ENCODE results near the gene INF2. TPM values are rescaled to one million over a fixed set of nuclear protein-coding genes. Genes with fewer than 3 reads are reported as not detected.
A peak's percentile ranks its signal among the peaks of the same experiment; 100 is the strongest.

INF2 gene
- polyA plus RNA-seq, result 64.2 TPM
- long read RNA-seq, donor 1, full-length matches to known transcripts, result 4 of 4 reads
- long read RNA-seq, donor 1, partial matches to known transcripts, result 0 of 4 reads
- long read RNA-seq, donor 1, other reads (novel, unspliced or antisense), result 0 of 4 reads
- long read RNA-seq, donor 2, full-length matches to known transcripts, result 3 of 29 reads
- long read RNA-seq, donor 2, partial matches to known transcripts, result 26 of 29 reads
- long read RNA-seq, donor 2, other reads (novel, unspliced or antisense), result 0 of 29 reads
- long read RNA-seq, donor 3, result 0 reads
- long read RNA-seq, donor 4, result 0 reads
- long read RNA-seq, donor 5, full-length matches to known transcripts, result 4 of 18 reads
- long read RNA-seq, donor 5, partial matches to known transcripts, result 14 of 18 reads
- long read RNA-seq, donor 5, other reads (novel, unspliced or antisense), result 0 of 18 reads
- long read RNA-seq, donor 6, full-length matches to known transcripts, result 3 of 23 reads
- long read RNA-seq, donor 6, partial matches to known transcripts, result 20 of 23 reads
- long read RNA-seq, donor 6, other reads (novel, unspliced or antisense), result 0 of 23 reads
- long read RNA-seq, donor 7, full-length matches to known transcripts, result 2 of 17 reads
- long read RNA-seq, donor 7, partial matches to known transcripts, result 15 of 17 reads
- long read RNA-seq, donor 7, other reads (novel, unspliced or antisense), result 0 of 17 reads
- long read RNA-seq, donor 8, partial matches to known transcripts, result 22 of 22 reads
- long read RNA-seq, donor 8, other reads (novel, unspliced or antisense), result 0 of 22 reads
- long read RNA-seq, donor 9, partial matches to known transcripts, result 7 of 8 reads
- long read RNA-seq, donor 9, other reads (novel, unspliced or antisense), result 0 of 8 reads
- long read RNA-seq, donor 10, transcript INF2-204 (5 exons, 1,689 nt), result major isoform, 5 of 23 reads
- long read RNA-seq, donor 10, partial matches to known transcripts, result 18 of 23 reads
- long read RNA-seq, donor 10, other reads (novel, unspliced or antisense), result 0 of 23 reads
- long read RNA-seq, donor 11, partial matches to known transcripts, result 11 of 12 reads
- long read RNA-seq, donor 11, other reads (novel, unspliced or antisense), result 0 of 12 reads

DNA sequence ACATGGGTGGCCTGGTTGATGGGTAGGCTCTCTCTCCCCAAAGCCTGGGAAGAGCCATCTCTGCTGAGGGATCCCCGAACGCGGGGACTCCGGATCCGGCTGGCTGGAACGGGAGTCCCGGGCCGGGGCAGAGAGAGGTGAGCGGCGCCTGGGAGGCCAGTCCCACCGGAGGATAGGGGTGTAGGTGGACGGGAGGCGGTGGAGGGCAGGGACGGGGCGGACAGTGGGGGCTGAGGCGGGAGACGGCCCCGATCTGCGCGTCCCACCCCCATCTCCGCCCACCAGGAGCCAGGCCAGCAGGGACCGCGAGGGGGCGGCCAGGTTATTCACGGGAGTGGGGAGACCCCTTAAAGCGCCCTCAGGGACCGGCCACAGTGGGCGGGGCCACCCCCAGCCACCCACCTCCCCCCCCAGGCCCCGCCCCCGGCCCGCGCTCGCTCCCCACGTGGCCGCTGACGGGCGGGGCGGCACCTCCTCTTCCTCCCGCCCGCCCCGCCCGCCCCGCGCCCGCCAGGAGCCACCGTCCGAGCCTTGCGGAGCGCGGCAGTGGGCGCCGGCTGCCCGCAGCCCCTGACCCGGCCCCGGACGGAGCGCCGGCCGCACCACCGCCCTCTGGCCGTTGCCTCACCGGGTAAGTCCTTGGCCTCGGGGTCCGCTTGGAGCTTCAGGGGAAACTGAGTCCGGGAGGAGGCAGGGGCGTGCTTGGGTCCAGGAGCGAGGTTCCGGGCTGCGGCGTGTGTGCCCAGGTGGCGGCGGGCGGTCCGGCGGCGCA is at the start of gene INF2:
Gene INF2, plus strand, starts transcription at position 510 of the 772 bp plus-strand sequence. CDS start 11,748 bp downstream, outside the sequence.
- Histone ChIP-seq H3K27ac (ENCODE audit: low read length) (peak within 1 kb of the TSS; percentile 98), H3K4me1 (ENCODE audit: control insufficient read depth, insufficient read depth, low read length) (peaks cover 57% of the 10 kb centered on the region), H3K4me3 (ENCODE audit: low read length) (peak within 1 kb of the TSS; percentile 55), H3K36me3 (ENCODE audit: control insufficient read depth, insufficient read depth, low read length) (peaks cover 15% of the 10 kb centered on the region), H3K27me3 (ENCODE audit: control insufficient read depth, insufficient read depth, low read length) (no peaks in the 10 kb centered on the region), H3K9me3 (ENCODE audit: control insufficient read depth, low read depth, low read length) (no peaks in the 10 kb centered on the region)
- no CpG with 5 or more reads among the region's 76 CpGs for WGBS (ENCODE audit: insufficient coverage, low lambda C conversion rate)
- peak in 1 of 2 donors; percentile 75 for DNase-seq

DNA sequence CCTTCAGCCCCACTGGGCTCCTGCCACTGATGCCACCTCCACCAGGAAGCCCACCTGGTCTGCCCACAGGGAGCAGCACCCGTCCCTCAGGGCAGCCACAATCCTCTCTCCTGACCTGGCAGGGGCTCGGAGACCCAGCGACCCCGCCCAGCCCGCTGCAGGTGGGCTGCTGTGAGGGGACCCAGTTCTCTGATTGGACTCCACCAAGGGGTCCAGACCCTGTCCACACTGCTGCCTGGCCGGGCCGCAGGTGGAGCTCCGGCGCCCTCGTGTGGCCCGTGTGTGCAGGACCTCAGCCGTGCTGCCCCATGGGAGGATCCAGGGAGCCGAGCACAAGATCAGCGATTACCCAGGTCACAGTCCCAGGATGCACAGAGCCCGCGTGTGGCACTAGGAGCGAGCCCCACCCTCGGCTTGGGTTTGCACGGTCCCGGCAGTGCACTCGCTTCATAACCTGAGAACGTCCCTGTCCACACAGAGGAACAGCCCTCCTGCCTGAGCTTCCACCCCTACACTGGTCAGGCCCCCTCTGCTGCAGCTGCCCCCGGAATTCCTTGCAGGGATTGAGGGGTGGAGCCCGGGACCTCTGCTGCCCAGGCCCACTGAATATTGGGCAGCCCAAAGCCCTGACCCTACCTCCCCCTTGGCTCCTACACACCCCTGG is 49.4 kb upstream of the INF2 start:
- peak; percentile 72 to 73 for DNase-seq
- H3K4me3 ChIP-seq (ENCODE audit: low read length), result no peak overlapping the region
- H3K9me3 ChIP-seq (ENCODE audit: control insufficient read depth, low read depth, low read length), result no peaks in the 10 kb centered on the region
- peaks cover 23% of the 10 kb centered on the region for H3K27me3 ChIP-seq (ENCODE audit: control insufficient read depth, insufficient read depth, low read length)
- H3K36me3 ChIP-seq (ENCODE audit: control insufficient read depth, insufficient read depth, low read length), result no peaks in the 10 kb centered on the region
- WGBS (ENCODE audit: insufficient coverage, low lambda C conversion rate), result no CpG with 5 or more reads among the region's 24 CpGs
- no peaks in the 10 kb centered on the region for H3K4me1 ChIP-seq (ENCODE audit: control insufficient read depth, insufficient read depth, low read length)
- no peak overlapping the region for H3K27ac ChIP-seq (ENCODE audit: low read length)

DNA sequence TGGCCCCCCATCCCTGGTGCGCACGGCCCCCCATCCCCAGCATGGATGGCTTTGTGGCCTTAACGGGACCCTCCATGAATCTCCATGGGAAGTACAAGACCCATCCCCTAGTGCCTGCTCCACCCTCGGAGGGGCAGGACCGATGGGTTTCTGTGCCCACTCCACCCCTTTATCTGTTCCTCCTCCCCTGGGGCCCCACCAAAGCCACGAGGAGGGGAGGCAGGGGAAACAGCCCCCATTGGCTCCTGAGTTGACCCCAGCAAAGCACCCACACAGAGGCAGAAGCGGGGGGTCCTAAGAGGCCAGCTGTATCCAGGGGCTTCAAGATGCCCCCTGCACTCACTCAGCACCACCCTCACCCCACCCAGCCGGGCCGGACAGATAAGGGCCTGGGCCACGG is 48.7 kb upstream of the INF2 start:
- H3K4me1 ChIP-seq (ENCODE audit: control insufficient read depth, insufficient read depth, low read length), result no peaks in the 10 kb centered on the region
- WGBS (ENCODE audit: insufficient coverage, low lambda C conversion rate), result no CpG with 5 or more reads among the region's 10 CpGs
- H3K4me3 ChIP-seq (ENCODE audit: low read length), result no peak overlapping the region
- no peaks in the 10 kb centered on the region for H3K36me3 ChIP-seq (ENCODE audit: control insufficient read depth, insufficient read depth, low read length)
- no peaks in the 10 kb centered on the region for H3K9me3 ChIP-seq (ENCODE audit: control insufficient read depth, low read depth, low read length)
- H3K27ac ChIP-seq (ENCODE audit: low read length), result no peak overlapping the region
- H3K27me3 ChIP-seq (ENCODE audit: control insufficient read depth, insufficient read depth, low read length), result peaks cover 23% of the 10 kb centered on the region
- no peak for DNase-seq

DNA sequence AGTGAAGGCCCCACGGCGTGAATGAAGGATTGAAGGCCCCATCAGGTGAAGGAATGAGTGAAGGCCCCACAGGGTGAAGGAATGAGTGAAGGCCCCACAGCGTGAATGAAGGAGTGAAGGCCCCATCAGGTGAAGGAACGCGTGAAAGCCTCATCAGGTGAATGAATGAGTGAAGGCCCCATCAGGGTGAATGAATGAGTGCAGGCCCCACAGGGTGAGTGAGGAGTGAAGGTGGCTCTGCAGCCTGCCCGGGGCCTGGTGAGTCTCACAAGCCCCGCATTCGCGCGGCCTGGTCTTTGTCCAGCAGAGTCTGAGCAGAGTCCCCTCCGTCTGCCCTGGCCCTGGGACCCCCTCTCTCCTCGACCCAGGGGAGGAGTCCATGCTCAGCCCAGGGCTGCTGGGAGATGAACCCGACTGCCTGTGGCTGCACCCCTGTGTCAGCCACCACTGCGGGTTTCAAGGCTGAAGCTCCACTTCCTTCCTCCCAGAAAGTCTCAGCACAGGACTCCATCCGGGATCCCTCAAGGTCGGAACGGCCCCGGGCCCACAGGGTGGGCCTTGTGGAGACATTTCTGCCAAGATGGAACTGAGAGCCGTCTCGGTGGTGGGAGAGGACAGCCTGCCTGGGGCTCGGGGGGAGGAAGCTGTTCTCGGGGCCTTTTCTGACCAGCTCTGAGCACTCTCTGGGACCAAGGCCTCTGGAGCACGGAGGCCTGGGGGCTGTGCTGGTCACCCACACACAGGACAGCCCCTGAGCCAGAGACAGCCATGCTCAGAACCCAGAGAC is 47.5 kb upstream of the INF2 start:
- H3K4me3 ChIP-seq (ENCODE audit: low read length), result no peak overlapping the region
- H3K27me3 ChIP-seq (ENCODE audit: control insufficient read depth, insufficient read depth, low read length), result peaks cover 23% of the 10 kb centered on the region
- H3K4me1 ChIP-seq (ENCODE audit: control insufficient read depth, insufficient read depth, low read length), result no peaks in the 10 kb centered on the region
- H3K36me3 ChIP-seq (ENCODE audit: control insufficient read depth, insufficient read depth, low read length), result no peaks in the 10 kb centered on the region
- no peak overlapping the region for H3K27ac ChIP-seq (ENCODE audit: low read length)
- no CpG with 5 or more reads among the region's 23 CpGs for WGBS (ENCODE audit: insufficient coverage, low lambda C conversion rate)
- no peaks in the 10 kb centered on the region for H3K9me3 ChIP-seq (ENCODE audit: control insufficient read depth, low read depth, low read length)
- no peak for DNase-seq

GRCh38 chr14:104642540-104642868 is 46.9 kb upstream of the INF2 start:
- no peak for DNase-seq
- Histone ChIP-seq H3K27ac (ENCODE audit: low read length) (no peak overlapping the region), H3K4me1 (ENCODE audit: control insufficient read depth, insufficient read depth, low read length) (no peaks in the 10 kb centered on the region), H3K9me3 (ENCODE audit: control insufficient read depth, low read depth, low read length) (no peaks in the 10 kb centered on the region), H3K36me3 (ENCODE audit: control insufficient read depth, insufficient read depth, low read length) (no peaks in the 10 kb centered on the region), H3K4me3 (ENCODE audit: low read length) (no peak overlapping the region), H3K27me3 (ENCODE audit: control insufficient read depth, insufficient read depth, low read length) (peaks cover 23% of the 10 kb centered on the region)
- WGBS (ENCODE audit: insufficient coverage, low lambda C conversion rate), result no CpG with 5 or more reads among the region's 9 CpGs

- H3K4me3 ChIP-seq (ENCODE audit: low read length), result no peak overlapping the region
- H3K4me1 ChIP-seq (ENCODE audit: control insufficient read depth, insufficient read depth, low read length), result no peaks in the 10 kb centered on the region
- H3K27ac ChIP-seq (ENCODE audit: low read length), result no peak overlapping the region
- H3K9me3 ChIP-seq (ENCODE audit: control insufficient read depth, low read depth, low read length), result no peaks in the 10 kb centered on the region
- WGBS (ENCODE audit: insufficient coverage, low lambda C conversion rate), result no CpG with 5 or more reads among the region's 8 CpGs
- no peaks in the 10 kb centered on the region for H3K36me3 ChIP-seq (ENCODE audit: control insufficient read depth, insufficient read depth, low read length)
- peaks cover 19% of the 10 kb centered on the region for H3K27me3 ChIP-seq (ENCODE audit: control insufficient read depth, insufficient read depth, low read length)
- DNase-seq, result no peak
Observed at GRCh38 chr14:104643306-104643705, 46.1 kb upstream of the INF2 start.

GRCh38 chr14:104644091-104644635 is 45.3 kb upstream of the INF2 start:
- H3K4me3 ChIP-seq (ENCODE audit: low read length), result no peak overlapping the region
- no CpG with 5 or more reads among the region's 12 CpGs for WGBS (ENCODE audit: insufficient coverage, low lambda C conversion rate)
- no peaks in the 10 kb centered on the region for H3K9me3 ChIP-seq (ENCODE audit: control insufficient read depth, low read depth, low read length)
- peaks cover 10% of the 10 kb centered on the region for H3K27me3 ChIP-seq (ENCODE audit: control insufficient read depth, insufficient read depth, low read length)
- no peak for DNase-seq
- H3K36me3 ChIP-seq (ENCODE audit: control insufficient read depth, insufficient read depth, low read length), result no peaks in the 10 kb centered on the region
- no peak overlapping the region for H3K27ac ChIP-seq (ENCODE audit: low read length)
- H3K4me1 ChIP-seq (ENCODE audit: control insufficient read depth, insufficient read depth, low read length), result no peaks in the 10 kb centered on the region

DNA sequence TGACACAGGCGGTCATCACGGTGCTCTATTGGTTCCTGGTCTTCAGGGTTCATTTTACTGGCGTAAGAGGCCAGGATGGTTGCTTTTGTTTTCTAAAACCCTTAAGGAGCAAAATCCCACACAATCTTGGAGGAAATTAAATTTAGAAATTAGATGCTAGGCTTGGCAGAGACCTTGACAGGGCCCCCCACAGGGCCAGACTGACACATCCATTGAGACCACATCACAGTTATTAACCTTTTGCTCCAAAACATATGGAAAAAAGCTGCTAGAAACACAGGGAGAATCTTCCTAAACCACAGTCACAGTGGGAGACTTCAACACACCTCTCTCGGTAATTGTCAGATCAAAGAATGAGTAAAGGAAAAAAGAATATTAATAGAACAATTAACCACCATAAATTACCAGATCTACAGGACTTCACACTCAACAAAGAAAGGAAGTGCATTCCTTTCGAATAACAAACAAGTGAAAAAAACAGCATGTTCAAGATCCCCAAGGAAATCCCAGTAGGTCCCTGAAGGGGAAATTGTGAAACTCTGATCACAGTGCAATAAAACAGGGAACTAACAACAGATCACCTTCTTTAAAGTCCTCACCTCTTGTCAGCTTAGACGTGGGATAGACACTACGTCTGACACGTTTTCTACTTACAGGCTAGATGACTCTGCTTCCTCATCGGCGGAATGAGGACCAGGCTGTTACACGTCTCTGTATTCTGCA is 44.6 kb upstream of the INF2 start:
- no peak overlapping the region for H3K4me3 ChIP-seq (ENCODE audit: low read length)
- DNase-seq, result no peak
- H3K4me1 ChIP-seq (ENCODE audit: control insufficient read depth, insufficient read depth, low read length), result peaks cover under 1% of the 10 kb centered on the region
- peaks cover 5% of the 10 kb centered on the region for H3K27me3 ChIP-seq (ENCODE audit: control insufficient read depth, insufficient read depth, low read length)
- no peaks in the 10 kb centered on the region for H3K9me3 ChIP-seq (ENCODE audit: control insufficient read depth, low read depth, low read length)
- no peak overlapping the region for H3K27ac ChIP-seq (ENCODE audit: low read length)
- WGBS (ENCODE audit: insufficient coverage, low lambda C conversion rate), result no CpG with 5 or more reads among the region's 11 CpGs
- no peaks in the 10 kb centered on the region for H3K36me3 ChIP-seq (ENCODE audit: control insufficient read depth, insufficient read depth, low read length)

Measured in large intestine (tissue), 12 donors.